ENCODE data around the gene PCARE.

The PCARE gene

DNA sequence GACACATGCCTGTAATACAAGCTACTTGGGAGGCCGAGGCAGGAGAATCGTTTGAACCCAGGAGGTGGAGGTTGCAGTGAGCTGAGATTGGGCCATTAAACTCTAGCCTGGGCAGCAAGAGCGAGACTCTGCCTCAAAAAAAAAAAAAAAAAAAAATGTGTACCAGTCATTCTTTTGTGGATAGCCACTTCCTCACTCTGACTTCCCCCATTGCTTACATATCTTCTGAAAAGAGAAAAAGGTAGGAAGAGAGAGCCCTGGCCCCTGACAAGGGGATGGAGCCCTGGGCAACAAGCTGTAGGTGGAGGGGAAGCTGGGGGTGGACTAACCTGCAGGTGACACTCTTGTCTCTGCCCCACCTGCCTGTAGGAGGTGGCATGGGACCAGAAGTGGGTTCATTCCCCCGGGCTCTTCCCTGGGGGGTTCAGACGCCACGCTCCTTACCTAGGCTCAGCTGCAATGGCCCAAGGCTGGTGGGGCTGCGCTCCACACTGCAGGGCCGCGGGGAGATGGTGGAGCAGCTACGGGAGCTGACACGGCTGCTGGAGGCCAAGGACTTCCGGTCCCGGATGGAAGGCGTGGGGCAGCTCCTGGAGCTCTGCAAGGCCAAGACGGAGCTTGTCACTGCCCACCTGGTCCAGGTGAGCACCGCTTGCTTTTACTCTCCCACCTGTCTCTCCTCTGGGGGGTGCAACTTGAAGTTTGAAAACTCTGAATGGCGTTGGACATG lies 39.1 kb downstream of the PCARE start:
- no peak for DNase-seq

DNA sequence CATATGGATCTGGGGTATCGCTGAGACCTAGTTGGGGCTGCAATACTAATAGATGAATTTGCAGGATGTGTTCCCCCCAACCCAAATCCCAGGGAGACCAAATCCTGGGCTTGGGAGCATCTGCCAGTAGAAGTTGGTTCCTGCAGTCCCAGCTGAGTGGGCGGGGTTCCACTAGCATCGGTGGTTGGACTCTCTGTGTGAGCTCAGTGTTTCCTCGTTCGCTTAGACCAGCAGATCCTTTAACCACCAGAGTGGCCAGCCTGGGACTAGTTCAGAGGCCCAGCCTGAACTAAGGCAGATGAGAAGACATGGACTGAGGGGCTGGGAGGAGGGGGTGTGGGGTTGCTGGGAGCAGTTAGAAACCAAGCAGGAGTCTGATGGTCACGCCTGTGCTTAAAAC lies 40.7 kb downstream of the PCARE start:
- no peak for DNase-seq

DNA sequence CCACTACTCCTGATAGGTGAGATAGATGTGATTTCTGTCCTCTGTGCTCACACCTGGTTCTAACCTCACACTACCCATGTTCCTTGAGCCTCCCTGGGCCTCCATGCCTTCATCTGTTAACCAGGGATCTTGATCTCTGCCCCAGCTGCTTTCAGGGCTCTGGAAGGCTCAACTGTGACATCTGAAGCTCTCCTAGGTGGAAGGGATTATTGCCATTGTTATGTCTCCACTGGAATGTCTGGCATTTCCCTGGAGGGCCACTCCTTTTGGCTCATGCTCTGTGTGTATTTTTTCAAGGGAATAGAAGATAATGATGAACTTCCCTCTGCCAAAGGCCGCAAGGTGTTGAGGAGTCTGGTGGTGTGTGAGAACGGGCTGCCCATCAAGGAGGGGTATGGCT lies 41.2 kb downstream of the PCARE start:
- DNase-seq, result no peak

DNA sequence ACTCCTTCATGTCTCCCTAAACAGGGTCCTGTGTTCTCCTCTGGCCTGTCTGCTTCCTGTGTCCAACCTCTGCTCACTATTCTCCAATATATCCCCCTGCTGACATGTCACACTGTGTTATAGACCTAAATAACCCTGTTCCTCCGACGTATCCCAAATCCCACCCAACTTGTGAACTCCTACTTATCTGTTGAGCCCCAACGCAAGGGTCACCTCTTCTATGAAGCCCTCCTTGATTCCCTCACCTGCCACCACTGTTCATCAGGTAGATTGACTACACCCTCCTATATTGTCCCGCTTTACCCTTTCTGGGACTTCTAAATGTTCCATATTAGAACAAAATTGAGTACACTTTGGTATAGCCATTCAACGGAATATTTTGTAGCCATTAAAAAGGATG lies 42.1 kb downstream of the PCARE start:
- no peak for DNase-seq

DNA sequence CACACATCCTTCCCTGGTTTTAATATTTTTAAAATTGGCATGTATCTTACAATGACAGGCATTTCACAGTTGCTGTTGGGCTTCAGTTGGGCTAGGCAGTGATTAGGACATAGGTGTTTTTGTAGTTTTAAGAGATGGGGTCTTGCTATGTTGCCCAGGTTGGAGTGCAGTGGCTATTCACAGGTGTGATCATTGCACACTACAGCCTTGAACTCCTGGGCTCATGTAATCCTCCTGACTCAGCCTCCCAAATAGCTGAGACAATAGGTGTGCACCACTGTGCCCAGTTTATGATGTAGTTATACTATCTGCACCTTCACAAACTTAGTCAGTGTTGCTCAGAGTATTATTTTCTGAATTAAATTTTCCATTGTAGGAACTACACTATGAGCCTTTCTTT lies 43.3 kb downstream of the PCARE start:
- DNase-seq, result no peak

DNA sequence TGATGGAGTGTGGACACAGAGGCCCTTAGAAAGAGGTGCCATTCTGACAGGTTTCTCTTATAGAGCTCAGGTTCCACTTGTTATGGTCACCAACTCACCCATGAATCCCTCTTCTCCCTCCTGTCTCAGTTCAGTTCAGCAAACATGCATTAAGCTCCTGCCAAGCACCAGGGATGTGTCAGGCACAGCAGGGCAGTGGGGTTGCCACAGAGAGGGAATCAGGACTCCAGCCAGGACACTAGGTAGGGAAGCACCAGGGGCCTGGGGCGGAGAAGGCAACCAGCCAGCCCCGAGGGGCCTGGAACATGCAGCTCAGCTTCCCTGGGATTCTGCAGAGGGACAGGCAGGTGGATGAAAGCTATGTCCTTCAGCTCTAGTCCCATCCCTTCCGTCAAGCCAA lies 48.6 kb downstream of the PCARE start:
- no peak for DNase-seq

DNA sequence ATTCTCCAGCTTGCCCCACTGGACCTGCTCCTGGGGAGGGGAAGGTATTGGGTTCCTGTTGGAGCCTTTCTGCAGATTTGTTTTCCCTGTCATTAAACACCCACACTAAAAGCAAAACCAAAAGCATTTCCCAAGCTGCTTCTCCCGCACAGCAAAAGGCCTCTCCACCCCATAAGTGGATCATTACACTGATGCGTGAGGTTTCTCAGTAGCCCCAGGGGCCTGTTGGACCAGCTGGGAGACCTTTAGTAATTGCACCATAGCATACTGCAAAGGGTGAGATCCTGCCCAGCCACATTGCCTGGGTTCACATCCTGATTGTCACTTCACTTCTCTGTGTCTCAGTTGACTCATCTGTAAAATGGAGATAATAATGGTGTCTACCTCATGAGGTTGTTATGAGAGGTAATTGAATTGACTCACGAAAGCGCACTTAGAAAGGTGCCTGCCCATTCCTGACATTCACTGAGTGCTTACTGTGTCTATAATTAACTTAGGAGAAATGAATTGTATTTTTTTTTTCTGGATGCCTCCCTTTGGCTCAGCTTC lies 49.4 kb downstream of the PCARE start:
- DNase-seq, result no peak

DNA sequence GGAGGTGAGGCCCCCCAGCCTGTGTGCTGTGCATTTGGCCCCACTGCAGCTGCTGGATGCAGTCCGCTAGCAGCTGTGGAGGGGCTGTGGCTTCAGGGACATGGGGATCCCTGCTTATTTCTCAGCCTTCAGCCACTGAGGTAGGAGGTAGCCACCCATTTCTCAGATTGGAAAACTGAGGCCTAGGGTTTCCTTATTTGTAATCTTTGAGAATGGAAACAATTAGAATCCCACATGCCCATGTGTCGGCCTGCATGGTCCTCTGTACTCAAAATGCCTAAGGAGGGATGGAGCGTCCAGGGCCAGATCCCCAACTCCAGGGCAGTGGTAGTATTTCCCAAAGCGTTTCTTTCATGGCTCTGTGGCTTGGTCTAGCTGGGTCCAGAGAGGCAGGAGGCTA lies 51.1 kb downstream of the PCARE start:
- DNase-seq, result no peak

DNA sequence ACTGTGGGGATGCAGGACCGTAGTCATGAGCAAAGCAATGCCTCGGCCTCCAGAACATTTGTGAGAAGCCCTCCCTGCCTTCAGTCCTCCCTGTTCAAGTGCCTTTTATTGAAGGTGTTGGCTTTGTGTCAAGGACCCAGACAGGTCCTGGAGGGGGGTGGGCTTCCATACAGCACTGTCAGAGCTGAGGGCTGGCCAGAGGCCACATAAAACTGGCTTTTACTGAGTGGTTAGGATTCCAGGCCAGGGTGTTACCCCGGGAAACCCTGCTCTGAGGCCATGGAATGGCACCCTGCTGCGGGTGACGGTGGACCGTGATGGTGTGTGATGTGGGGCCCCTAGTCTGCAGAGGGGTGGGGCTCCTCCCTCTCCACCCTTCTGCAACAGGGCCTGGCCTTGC lies 51.6 kb downstream of the PCARE start:
- peak in 8 of 14 donors; percentile 4 to 65 (median 28) for DNase-seq

DNA sequence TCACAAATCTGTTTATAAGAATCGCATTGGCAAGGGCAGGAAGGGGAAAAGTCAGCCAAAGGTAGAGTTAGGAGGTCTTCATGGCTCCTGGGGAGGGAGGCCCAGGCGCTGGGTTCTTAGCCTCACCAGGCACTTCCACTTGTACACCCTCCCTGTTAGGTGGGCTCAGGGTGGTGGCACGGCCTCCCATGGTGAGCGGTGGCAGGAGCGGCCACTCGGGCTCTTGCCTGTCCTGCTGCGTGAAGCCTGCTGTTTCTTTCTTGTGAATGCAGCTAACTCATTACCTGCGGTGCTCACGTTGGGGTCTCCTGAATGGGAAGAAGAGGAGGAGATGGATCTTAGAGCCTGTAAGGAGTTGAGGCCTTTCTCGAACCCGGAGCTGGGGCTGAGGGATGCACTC lies 52.4 kb downstream of the PCARE start:
- DNase-seq, result no peak

DNA sequence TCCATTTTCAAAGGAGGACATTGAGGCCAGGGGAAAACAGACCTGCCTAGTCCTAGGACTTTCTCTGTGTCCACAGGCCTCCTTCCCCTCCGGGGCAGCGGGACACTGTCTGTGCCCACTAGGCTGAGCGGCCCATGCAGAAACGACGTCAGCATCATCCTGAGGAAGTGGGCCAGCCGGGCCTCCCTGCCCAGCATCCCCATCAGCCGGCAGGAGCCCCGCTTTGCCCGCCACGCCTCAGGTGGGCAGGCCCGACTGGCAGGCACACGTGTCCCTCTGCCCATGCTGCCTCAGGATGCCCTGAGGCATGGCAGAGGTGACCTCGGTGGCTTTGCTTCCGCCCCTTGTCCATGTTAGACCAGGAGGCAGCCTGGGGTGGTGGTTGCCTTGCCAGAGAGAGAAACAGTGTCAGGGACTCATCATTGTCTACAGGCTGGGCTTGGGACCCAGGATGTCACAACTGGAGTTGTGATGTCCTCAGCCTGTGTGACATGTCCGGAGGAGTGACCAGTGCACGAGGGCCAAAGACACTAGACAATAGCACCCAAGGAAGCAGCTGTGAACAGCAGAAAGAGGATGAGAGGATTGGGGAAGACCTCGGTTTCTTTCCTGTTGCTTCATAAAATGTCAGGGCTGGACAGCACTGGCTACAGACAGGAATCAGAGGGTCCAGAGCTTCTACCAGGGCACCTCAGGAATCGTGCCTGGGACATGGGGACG lies 56.4 kb downstream of the PCARE start:
- no peak for DNase-seq

DNA sequence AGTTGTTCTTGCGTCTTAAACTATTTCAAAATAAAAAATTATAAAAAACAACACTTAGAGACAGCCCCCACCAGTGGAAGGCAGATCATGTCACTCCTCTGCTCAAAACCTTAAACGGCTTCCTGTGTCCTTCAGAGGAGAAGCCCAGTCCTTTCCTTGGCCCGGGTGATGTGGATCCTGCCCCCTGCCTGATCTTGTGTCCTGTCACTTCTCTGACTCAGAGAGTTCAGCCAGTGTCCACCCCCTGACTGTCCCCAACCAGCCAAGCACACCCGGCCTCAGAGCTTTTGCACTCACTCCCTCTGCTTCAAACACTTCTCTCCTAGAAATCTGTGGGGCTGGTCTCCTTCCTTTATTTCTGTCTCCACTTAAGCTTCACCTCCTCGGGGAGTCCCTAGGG lies 57.8 kb downstream of the PCARE start:
- DNase-seq, result no peak

DNA sequence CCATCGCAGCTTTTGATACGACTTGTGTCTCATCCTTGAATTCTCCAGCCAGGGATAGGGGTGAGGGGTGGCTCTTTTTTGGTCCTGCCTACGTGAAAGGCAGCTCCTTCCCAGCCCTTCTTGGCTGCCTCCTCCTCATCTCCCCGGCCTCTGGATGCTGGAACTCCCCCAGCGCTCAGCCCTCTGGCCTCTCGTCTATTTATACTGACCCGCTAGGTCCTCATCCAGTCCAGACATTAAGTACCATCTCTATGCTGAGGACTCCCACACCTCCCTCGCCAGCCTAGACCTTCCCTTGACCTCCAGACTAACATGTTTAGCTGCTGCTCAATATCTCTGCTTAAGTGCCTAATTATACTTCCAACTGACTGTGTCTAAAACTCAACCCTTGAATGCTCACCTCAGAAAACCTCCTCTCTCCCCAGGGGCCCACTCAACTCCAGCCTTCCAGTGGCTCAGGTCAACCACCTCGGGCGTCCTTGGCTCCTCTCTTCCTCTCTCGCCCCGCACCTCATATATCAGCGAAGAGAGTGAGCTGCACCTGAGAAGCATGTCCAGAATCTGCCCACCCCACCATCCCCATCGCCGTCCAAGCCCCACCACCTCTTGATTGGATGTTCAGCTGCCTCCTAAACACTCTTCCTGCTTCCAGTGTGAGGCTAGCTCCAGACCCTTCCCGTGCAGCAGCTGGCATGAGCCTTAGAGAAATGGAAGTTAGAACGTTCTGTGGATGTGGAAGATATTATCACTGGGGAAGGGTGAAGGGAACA lies 58.4 kb downstream of the PCARE start:
- DNase-seq, result no peak

DNA sequence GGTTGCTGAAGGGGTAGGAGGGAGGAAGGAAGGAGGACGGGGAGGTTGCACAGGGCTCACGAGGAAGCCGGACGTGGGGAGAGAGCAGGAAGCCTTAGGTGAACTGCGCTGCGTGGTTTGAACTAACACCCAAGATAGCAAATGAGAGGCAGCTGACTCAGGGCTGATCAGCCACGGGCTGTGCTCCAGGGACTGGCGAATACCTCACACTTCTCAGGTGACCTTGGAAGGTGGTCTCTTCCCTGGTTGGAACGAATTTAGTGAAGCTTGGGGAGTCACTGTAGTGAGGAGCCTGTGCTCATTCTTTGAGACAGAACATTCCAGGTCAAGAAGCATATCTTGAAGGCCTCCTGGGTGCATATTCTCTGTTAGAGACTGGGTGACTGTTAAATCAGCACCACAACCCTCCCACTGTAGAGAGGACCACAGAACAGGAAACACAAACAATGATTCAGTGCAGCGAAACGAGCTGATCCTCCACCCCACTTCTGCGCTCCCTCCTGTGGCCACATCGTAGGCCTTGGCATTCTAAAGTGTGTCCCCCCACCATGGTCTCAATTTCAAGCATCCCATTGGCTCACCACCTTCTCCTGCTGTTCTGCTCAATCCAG lies 59.4 kb downstream of the PCARE start:
- DNase-seq, result no peak

DNA sequence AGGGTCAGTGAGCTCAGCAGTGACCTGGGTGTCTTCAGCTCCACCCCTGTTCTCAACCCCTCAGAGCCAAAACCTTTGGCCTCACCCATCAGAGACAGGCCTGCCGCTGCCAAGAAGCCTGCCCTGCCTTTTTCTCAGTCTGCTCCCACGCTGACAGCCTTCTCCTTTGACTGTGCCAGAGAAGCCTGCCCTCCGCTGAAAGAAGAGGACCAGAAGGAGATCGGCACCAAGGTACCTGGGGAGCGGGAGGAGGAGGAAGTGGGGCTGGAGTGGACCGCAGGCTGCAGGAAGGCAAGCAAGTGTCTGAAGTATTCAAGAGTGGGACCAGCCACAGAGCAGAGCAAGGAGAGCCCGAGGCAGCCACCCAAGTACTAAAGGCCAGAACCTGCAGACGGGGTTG lies 60.0 kb downstream of the PCARE start:
- DNase-seq, result no peak

DNA sequence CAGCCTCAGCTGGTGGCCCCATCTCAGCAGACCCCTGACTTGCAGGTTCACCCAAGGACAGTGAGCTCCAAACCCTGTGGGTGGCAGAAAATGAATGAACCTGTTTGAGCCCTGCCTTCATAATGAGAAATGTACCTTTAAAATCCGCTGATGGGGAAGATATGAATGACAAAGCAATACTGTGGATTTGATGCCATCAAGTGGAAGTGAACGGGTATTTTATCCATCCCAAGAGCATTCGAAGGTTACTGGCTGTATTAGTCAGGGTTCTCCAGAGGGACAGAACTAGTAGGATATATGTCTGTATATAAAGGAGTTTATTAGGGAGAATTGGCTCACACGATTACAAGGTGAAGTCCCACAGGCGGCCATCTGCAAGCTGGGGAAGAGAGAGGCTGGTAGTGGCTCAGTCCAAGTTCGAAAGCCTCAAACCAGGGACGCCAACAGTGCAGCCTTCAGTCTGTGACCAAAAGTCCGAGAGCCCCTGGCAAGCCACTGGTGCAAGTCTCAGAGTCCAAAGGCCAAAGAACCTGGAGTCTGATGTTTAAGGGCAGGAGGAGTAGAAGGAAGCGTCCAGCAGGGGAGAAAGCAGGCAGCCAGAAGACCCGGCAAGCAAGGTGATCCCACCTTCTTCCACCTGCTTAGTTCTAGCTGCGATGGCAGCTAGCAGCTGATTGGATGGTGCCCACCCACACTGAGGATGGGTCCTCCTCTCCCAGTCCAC lies 61.1 kb downstream of the PCARE start:
- DNase-seq, result no peak

DNA sequence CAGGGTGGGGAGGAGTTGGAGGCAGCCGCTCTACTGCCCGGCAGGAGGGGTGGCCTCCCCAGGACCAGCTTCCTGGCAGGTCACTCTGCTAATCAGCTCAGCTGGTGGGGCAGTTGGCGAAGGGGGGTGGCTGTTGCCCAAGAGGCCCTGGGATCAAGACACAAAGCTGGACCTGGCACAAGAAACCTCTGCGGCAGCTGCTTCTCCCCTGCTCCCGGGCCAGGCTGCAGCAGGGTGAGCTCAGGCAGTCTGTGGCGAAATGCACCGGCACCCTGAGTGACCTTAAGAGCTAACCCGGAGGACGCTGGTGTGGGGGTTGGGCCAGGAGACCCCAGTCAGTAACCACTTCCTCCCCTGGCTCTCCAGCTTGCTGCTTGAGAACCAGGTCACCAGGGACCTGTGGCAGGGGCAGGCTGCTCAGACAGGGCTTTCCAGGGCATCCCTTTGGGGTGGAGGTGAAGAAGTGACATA lies 62.1 kb downstream of the PCARE start:
- peak in 5 of 14 donors; percentile 9 to 50 (median 28) for DNase-seq

Measured in C1 segment of cervical spinal cord (tissue), 14 donors.